Lower lobe of right lung (tissue), 2 donors: ENCODE results near the gene CLDN12. TPM values are rescaled to one million over a fixed set of nuclear protein-coding genes. Genes with fewer than 3 reads are reported as not detected.
"Not testable (repeated sequence)": the region's sequence is repeated elsewhere in the genome, so short reads cannot be mapped to it uniquely, and the experiment has no call there.

ENCODE experiments used
- ATAC-seq, 2 donors: fragments of 200-7000 bp; cut with Tn5 transposase; one replicate each; pipeline ENCODE4 v1.9.1; 2020 to 2022; ENCODE audit warnings: mild to moderate bottlenecking in 2 of 2, moderate library complexity in 2 of 2
- DNase-seq: peaks from one replicate; pipeline ENCODE4 v3.0.0-alpha.2; 2020
- H3K27ac ChIP-seq: fragments of 200-600 bp; one replicate; pipeline ENCODE4 v1.8.0; 2022
- H3K27me3 ChIP-seq: fragments of 200-600 bp; one replicate; pipeline ENCODE4 v1.8.0; 2022; ENCODE audit warnings: low read depth
- H3K36me3 ChIP-seq: fragments of 200-600 bp; one replicate; pipeline ENCODE4 v1.8.0; 2022; ENCODE audit warnings: mild to moderate bottlenecking
- H3K4me1 ChIP-seq: fragments of 200-600 bp; one replicate; pipeline ENCODE4 v1.8.0; 2022
- H3K4me3 ChIP-seq: fragments of 200-600 bp; one replicate; pipeline ENCODE4 v1.8.0; 2022; ENCODE audit warnings: mild to moderate bottlenecking
- H3K9me3 ChIP-seq: fragments of 200-600 bp; one replicate; pipeline ENCODE4 v1.8.0; 2022
- CTCF ChIP-seq: fragments of 200-600 bp; IDR thresholded peaks from one replicate; pipeline ENCODE4 v1.8.0; 2022; ENCODE audit warnings: antibody characterized with exemption, mild to moderate bottlenecking
- intact Hi-C: fragments of 100-400 bp; cut with DNase I; formaldehyde crosslinking; loops from one replicate; pipeline ENCODE4 v1.11.0; 2022
- total RNA-seq: library from RNA; stranded (reverse); fragmentation: NEBNext Ultra II Directional; extraction: Animal tissue kit (Norgen Biotek cat#: 25700); gene quantifications from one replicate; pipeline ENCODE4 v1.2.1, GENCODE V29; 2021
- donor health status: DM: no; HTN: yes; CAD: no; lungs with severe emphysema.

CLDN12 gene
- total RNA-seq, 1 donor from 2014 or later: 34.7 TPM

DNA sequence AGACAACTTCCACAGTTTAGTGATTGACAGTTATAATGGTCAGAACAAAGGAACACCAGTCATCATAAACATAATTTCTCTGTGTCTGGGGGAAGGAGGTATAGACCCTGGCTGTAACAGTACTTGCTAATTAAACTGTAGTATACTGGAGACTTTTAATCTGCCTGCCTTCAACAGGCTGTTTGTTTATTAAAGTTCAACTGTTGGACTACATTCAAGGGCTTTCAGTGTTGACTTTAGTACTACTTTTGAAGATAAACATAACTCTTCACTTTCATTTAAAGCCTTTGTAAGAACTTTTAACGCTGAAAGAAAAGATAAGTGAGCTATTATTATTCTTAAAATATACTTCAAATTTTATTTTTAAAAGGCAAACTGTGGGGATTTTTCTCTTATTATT lies 50.7 kb downstream of the CLDN12 start:
- H3K27ac ChIP-seq: no peak overlapping the region
- intact Hi-C loops: no loop called here
- ATAC-seq: no peak
- no peaks in the 10 kb centered on the region for H3K36me3 ChIP-seq
- no peaks in the 10 kb centered on the region for H3K9me3 ChIP-seq
- no peaks in the 10 kb centered on the region for H3K27me3 ChIP-seq
- no peak overlapping the region for H3K4me3 ChIP-seq
- no peak for DNase-seq
- H3K4me1 ChIP-seq: peaks cover 7% of the 10 kb centered on the region
- no peak for TF ChIP-seq CTCF

DNA sequence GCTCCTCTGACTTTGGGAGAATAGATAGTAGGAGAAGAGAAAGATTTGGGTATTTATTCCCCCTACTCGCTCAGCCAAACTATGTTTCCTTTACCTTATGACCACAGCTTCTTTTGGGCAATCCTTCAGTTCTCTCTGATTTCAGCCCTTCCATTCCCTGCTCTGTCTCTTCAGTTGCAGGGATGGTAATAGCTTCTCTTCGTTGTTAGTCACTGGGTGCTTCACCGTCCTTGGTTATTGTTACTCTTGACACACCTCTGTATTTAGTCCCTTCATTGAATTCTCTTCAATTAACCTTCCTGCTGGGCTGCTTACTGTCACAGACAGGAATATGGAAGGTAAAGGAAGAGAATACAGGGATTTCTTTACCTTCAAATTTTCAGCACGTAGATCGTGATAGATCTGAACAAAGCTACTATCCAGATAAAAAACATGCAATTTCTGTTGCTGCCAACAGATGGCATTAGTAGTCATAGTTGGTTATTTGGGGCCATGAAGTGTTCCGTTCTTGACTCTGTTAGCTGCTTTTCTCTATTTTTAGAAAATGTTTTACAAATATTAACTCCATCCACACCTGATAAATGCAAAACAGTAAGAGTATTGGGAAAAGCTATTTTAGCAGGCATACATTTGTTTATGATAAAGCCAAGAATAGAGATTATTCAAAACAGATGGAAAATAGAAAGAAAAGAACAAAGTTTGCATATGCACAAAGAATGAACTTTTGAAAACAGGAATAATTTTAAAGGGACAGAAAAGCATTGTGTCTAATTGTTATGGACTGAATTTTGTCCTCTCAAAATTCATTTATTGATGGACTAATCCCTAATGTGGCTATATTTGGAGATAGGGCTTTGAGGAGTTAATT lies 52.1 kb downstream of the CLDN12 start:
- Histone ChIP-seq H3K27ac (no peak overlapping the region), H3K9me3 (no peaks in the 10 kb centered on the region), H3K36me3 (no peaks in the 10 kb centered on the region), H3K27me3 (no peaks in the 10 kb centered on the region), H3K4me3 (no peak overlapping the region), H3K4me1 (peaks cover 7% of the 10 kb centered on the region)
- ATAC-seq (peak; percentile 61 to 79), DNase-seq (no peak)
- TF ChIP-seq CTCF: peak; percentile 67
- intact Hi-C loops: no loop called here

GRCh38 chr7:90458104-90458503 lies 54.8 kb downstream of the CLDN12 start:
- DNase-seq (no peak), ATAC-seq (no peak)
- intact Hi-C loops: no loop called here
- H3K27ac ChIP-seq: no peak overlapping the region
- H3K4me1 ChIP-seq: peaks cover 11% of the 10 kb centered on the region
- no peak for TF ChIP-seq CTCF
- no peaks in the 10 kb centered on the region for H3K27me3 ChIP-seq
- no peak overlapping the region for H3K4me3 ChIP-seq
- no peaks in the 10 kb centered on the region for H3K9me3 ChIP-seq
- H3K36me3 ChIP-seq: no peaks in the 10 kb centered on the region

GRCh38 chr7:90459888-90460287 lies 56.6 kb downstream of the CLDN12 start:
- DNase-seq: no peak
- Histone ChIP-seq H3K36me3 (no peaks in the 10 kb centered on the region), H3K4me1 (peaks cover 13% of the 10 kb centered on the region), H3K27me3 (no peaks in the 10 kb centered on the region), H3K9me3 (no peaks in the 10 kb centered on the region), H3K27ac (no peak overlapping the region), H3K4me3 (no peak overlapping the region)
- ATAC-seq: no peak
- TF ChIP-seq CTCF: no peak
- intact Hi-C loops: no loop called here

DNA sequence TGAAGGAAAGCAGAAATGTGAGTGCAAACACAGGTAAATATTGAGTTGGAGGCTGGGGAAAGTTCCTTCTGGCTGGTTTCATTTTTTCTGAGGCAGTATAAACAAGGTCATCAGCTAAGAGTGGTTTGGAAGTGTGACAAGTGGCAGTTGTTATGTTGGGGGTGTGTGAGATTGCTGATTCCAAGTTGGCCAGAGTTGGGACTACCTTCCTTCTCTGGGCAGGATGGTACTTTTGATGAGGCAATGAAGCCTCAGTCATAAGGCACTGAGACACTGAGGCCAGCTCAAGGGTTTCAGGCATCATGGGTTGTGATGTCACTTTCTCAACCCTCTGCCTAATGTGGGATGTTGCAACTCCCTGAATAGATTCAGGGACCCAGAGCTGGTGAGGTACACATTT lies 58.0 kb downstream of the CLDN12 start:
- H3K27ac ChIP-seq: no peak overlapping the region
- H3K4me3 ChIP-seq: no peak overlapping the region
- intact Hi-C loops: no loop called here
- peak; percentile 51 to 53 for ATAC-seq
- no peaks in the 10 kb centered on the region for H3K9me3 ChIP-seq
- no peak for DNase-seq
- H3K27me3 ChIP-seq: no peaks in the 10 kb centered on the region
- H3K36me3 ChIP-seq: no peaks in the 10 kb centered on the region
- peaks cover 7% of the 10 kb centered on the region for H3K4me1 ChIP-seq
- no peak for TF ChIP-seq CTCF

- Histone ChIP-seq H3K4me3 (peak overlapping the region; percentile 53), H3K27ac (peak overlapping the region; percentile 74)
- DNase-seq, H3K27me3 ChIP-seq, H3K36me3 ChIP-seq, intact Hi-C loops, H3K9me3 ChIP-seq, H3K4me1 ChIP-seq: not testable (repeated sequence)
- peak; percentile 46 to 84 for ATAC-seq
These were observed 59.9 kb downstream of the CLDN12 start for GRCh38 chr7:90463151-90463628.
